H1 (cell line): ENCODE data around the gene CPT1A. TPM values are rescaled to one million over a fixed set of nuclear protein-coding genes. Genes with fewer than 3 reads are reported as not detected.

Experiments
- CTCF ChIA-PET: fragments of 300-600 bp; sonication (Branson Sonifier 250); formaldehyde crosslinking; loops from one replicate; lab custom pipeline; 2021; ENCODE audit not compliant: partially characterized antibody; lab: Charles Lee
- POLR2A ChIA-PET: fragments of 300-600 bp; sonication (Branson Sonifier 250); formaldehyde crosslinking; loops from one replicate; lab custom pipeline; 2021; ENCODE audit warnings: inconsistent platforms; ENCODE audit not compliant: partially characterized antibody; lab: Charles Lee
- DNase-seq, 2 experiments: peaks; one replicate each; pipeline versions ENCODE4 v3.0.0 to v3.0.0-alpha.2; 2010 to 2022; ENCODE audit warnings: low spot score in 2 of 2, low read depth in 1 of 2, mixed read lengths in 1 of 2
- FAIRE-seq: peaks from 2 replicates; lab custom pipeline; 2011; peaks lifted over from hg19 to GRCh38; lab: Jason Lieb, UNC
- H2AFZ ChIP-seq: 2 replicates; pipeline ENCODE4 v1.8.1; 2012; ENCODE audit warnings: low read length, inconsistent platforms
- H2AK5ac ChIP-seq: 2 replicates; pipeline ENCODE4 v1.6.1; 2013; ENCODE audit warnings: low read depth, low read length
- H2BK120ac ChIP-seq: replicated peaks from 2 replicates; pipeline ENCODE3; 2013; ENCODE audit warnings: low read depth, low read length, inconsistent platforms
- H2BK12ac ChIP-seq: 2 replicates; pipeline ENCODE4 v1.6.1; 2013; ENCODE audit warnings: low read depth, low read length
- H2BK15ac ChIP-seq: 2 replicates; pipeline ENCODE4 v1.6.1; 2013; ENCODE audit warnings: low read length
- H2BK20ac ChIP-seq: 2 replicates; pipeline ENCODE4 v1.6.1; 2013; ENCODE audit warnings: low read length
- H2BK5ac ChIP-seq: 2 replicates; pipeline ENCODE4 v1.6.1; 2013; ENCODE audit warnings: low read depth, low read length
- H3K14ac ChIP-seq: 2 replicates; pipeline ENCODE4 v1.6.1; 2013; ENCODE audit warnings: inconsistent platforms; ENCODE audit not compliant: insufficient read length
- H3K18ac ChIP-seq: 2 replicates; pipeline ENCODE4 v1.6.1; 2013; ENCODE audit warnings: low read length; ENCODE audit errors: extremely low read depth
- H3K23ac ChIP-seq: 2 replicates; pipeline ENCODE4 v1.6.1; 2013; ENCODE audit warnings: inconsistent platforms; ENCODE audit not compliant: insufficient read length
- H3K23me2 ChIP-seq: 2 replicates; pipeline ENCODE4 v1.6.1; 2013; ENCODE audit warnings: low read depth, low read length
- H3K27ac ChIP-seq: 2 replicates; pipeline ENCODE4 v1.6.1; 2011; ENCODE audit warnings: low read depth, low read length, inconsistent platforms
- H3K27me3 ChIP-seq, 4 experiments: replicated peaks in 1 of 4; 1 replicate in 1 of 4; 2 replicates in 3 of 4; pipeline versions ENCODE4 v1.6.1 to v1.8.1; 2011 to 2013; ENCODE audit warnings: low read length in 3 of 4, mild to moderate bottlenecking in 3 of 4, inconsistent platforms in 2 of 4, mixed read lengths in 2 of 4, moderate library complexity in 1 of 4; ENCODE audit not compliant: control insufficient read depth in 3 of 4, insufficient read depth in 3 of 4; ENCODE audit errors: extremely low read depth in 1 of 4
- H3K36me3 ChIP-seq, 4 experiments: 2 replicates each; pipeline versions ENCODE4 v1.6.1 to v1.8.1; 2011 to 2013; ENCODE audit warnings: mild to moderate bottlenecking in 4 of 4, low read length in 3 of 4, moderate library complexity in 2 of 4, control low read depth in 1 of 4, inconsistent platforms in 1 of 4; ENCODE audit not compliant: insufficient read depth in 4 of 4, control insufficient read depth in 2 of 4
- H3K4ac ChIP-seq: replicated peaks from 2 replicates; pipeline ENCODE3; 2013; ENCODE audit warnings: low read length, low read depth, mixed read lengths, inconsistent platforms; ENCODE audit not compliant: insufficient read length
- H3K4me1 ChIP-seq, 4 experiments: replicated peaks in 1 of 4; 1 replicate in 1 of 4; 2 replicates in 3 of 4; pipeline versions ENCODE4 v1.6.1 to v1.8.1; 2011 to 2013; ENCODE audit warnings: low read length in 3 of 4, inconsistent platforms in 2 of 4, mixed read lengths in 1 of 4; ENCODE audit not compliant: insufficient read depth in 4 of 4, control insufficient read depth in 3 of 4
- H3K4me2 ChIP-seq, 2 experiments: 2 replicates each; pipeline versions ENCODE4 v1.6.1 to v1.8.1; 2011 to 2013; ENCODE audit warnings: low read depth in 2 of 2, low read length in 2 of 2, control low read depth in 1 of 2, inconsistent platforms in 1 of 2, mild to moderate bottlenecking in 1 of 2; ENCODE audit not compliant: insufficient read depth in 1 of 2
- H3K4me3 ChIP-seq, 4 experiments: fragments of 200-600, 300-600 bp in 1 of 4; sonication (generic), shearing (Covaris generic), sonication (Bioruptor Twin) in 1 of 4; 2 replicates each; pipeline versions ENCODE4 v1.5.1 to v1.8.1; 2011 to 2016; ENCODE audit warnings: low read length in 4 of 4, low read depth in 3 of 4, control low read depth in 2 of 4, inconsistent platforms in 2 of 4, mild to moderate bottlenecking in 2 of 4, mixed read lengths in 1 of 4, moderate library complexity in 1 of 4; ENCODE audit not compliant: insufficient read depth in 2 of 4; ENCODE audit errors: extremely low read depth in 1 of 4
- H3K56ac ChIP-seq: replicated peaks from 2 replicates; pipeline ENCODE3; 2013; ENCODE audit warnings: low read depth, mild to moderate bottlenecking, mixed read lengths, low read length, inconsistent platforms; ENCODE audit not compliant: insufficient read length
- H3K79me1 ChIP-seq: 2 replicates; pipeline ENCODE4 v1.6.1; 2013; ENCODE audit warnings: low read depth, low read length, control low read depth
- H3K79me2 ChIP-seq, 2 experiments: 2 replicates each; pipeline versions ENCODE4 v1.6.1 to v1.8.1; 2012 to 2013; ENCODE audit warnings: low read length in 2 of 2, mild to moderate bottlenecking in 2 of 2, inconsistent platforms in 1 of 2; ENCODE audit not compliant: insufficient read depth in 2 of 2, control insufficient read depth in 1 of 2
- H3K9ac ChIP-seq, 4 experiments: replicated peaks in 1 of 4; 1 replicate in 1 of 4; 2 replicates in 3 of 4; pipeline versions ENCODE4 v1.6.1 to v1.8.1; 2011 to 2013; ENCODE audit warnings: low read depth in 3 of 4, low read length in 3 of 4, control low read depth in 2 of 4, mild to moderate bottlenecking in 2 of 4, moderate library complexity in 2 of 4, inconsistent platforms in 1 of 4; ENCODE audit errors: extremely low read depth in 1 of 4
- H3K9me3 ChIP-seq, 2 experiments: 2 replicates each; pipeline versions ENCODE4 v1.6.1 to v1.8.1; 2012 to 2013; ENCODE audit warnings: mild to moderate bottlenecking in 2 of 2, moderate library complexity in 2 of 2, control low read depth in 1 of 2, inconsistent platforms in 1 of 2, low read depth in 1 of 2, low read length in 1 of 2, mixed read lengths in 1 of 2; ENCODE audit not compliant: insufficient read depth in 2 of 2
- H4K20me1 ChIP-seq, 2 experiments: replicated peaks in 1 of 2; 2 replicates each; pipeline versions ENCODE3 to v1.8.1; 2011 to 2013; ENCODE audit warnings: inconsistent platforms in 2 of 2, low read length in 2 of 2, mild to moderate bottlenecking in 1 of 2; ENCODE audit not compliant: insufficient read depth in 2 of 2, control insufficient read depth in 1 of 2
- H4K5ac ChIP-seq: 2 replicates; pipeline ENCODE4 v1.6.1; 2013; ENCODE audit warnings: low read length, low read depth, mixed read lengths, inconsistent platforms; ENCODE audit not compliant: insufficient read length
- H4K8ac ChIP-seq: 2 replicates; pipeline ENCODE4 v1.8.0; 2013; ENCODE audit warnings: mild to moderate bottlenecking, moderate library complexity, low read length, inconsistent platforms; ENCODE audit not compliant: insufficient read depth; ENCODE audit errors: extremely low read depth
- H4K91ac ChIP-seq: replicated peaks from 2 replicates; pipeline ENCODE3; 2013; ENCODE audit warnings: low read length, mixed read lengths, inconsistent platforms; ENCODE audit not compliant: insufficient read length
- BACH1 ChIP-seq: IDR thresholded peaks from 2 replicates; pipeline ENCODE4 v1.6.1; 2012; ENCODE audit warnings: low read length, improper control_type of control experiment
- CEBPB ChIP-seq: IDR thresholded peaks from 2 replicates; pipeline ENCODE4 v1.6.1; 2012; ENCODE audit warnings: low read depth, low read length
- FOSL1 ChIP-seq: IDR thresholded peaks from 2 replicates; pipeline ENCODE4 v1.6.1; 2011; ENCODE audit warnings: mild to moderate bottlenecking, low read depth, low read length, moderate library complexity; ENCODE audit not compliant: insufficient read depth
- JUND ChIP-seq: IDR thresholded peaks from 2 replicates; pipeline ENCODE4 v1.6.1; 2011; ENCODE audit warnings: mild to moderate bottlenecking, improper control_type of control experiment, low read length
- POLR2A ChIP-seq, 2 experiments: IDR thresholded peaks; 1 replicate in 1 of 2; 2 replicates in 1 of 2; pipeline ENCODE4 v1.6.1; 2011; ENCODE audit warnings: low read depth in 2 of 2, low read length in 2 of 2, mild to moderate bottlenecking in 2 of 2; ENCODE audit errors: control extremely low read depth in 1 of 2
- RAD21 ChIP-seq, 2 experiments: IDR thresholded peaks in 1 of 2; conservative IDR thresholded peaks in 1 of 2; 2 replicates each; pipeline ENCODE4 v1.6.1; 2011; ENCODE audit warnings: low read depth in 2 of 2, low read length in 2 of 2, improper control_type of control experiment in 1 of 2, inconsistent platforms in 1 of 2, mild to moderate bottlenecking in 1 of 2, moderate library complexity in 1 of 2
- SIRT6 ChIP-seq: IDR thresholded peaks from one replicate; pipeline ENCODE4 v1.7.1; 2012; ENCODE audit warnings: low read length, inconsistent platforms
- SUZ12 ChIP-seq: fragments of 200-600 bp; sonication (generic); IDR thresholded peaks from 2 replicates; pipeline ENCODE4 v1.6.1; 2012; ENCODE audit warnings: mild to moderate bottlenecking, inconsistent platforms, low read length, moderate library complexity, mixed read lengths
- TAF1 ChIP-seq: IDR thresholded peaks from 2 replicates; pipeline ENCODE4 v1.6.1; 2011; ENCODE audit warnings: mild to moderate bottlenecking, low read depth, low read length
- TBP ChIP-seq: IDR thresholded peaks from 2 replicates; pipeline ENCODE4 v1.6.1; 2011; ENCODE audit warnings: low read depth, low read length, improper control_type of control experiment
- ZNF274 ChIP-seq: IDR thresholded peaks from 2 replicates; pipeline ENCODE4 v1.7.0; 2012; ENCODE audit warnings: low read length, borderline replicate concordance; ENCODE audit errors: extremely low read depth
- WGBS, 2 experiments: shearing (Covaris generic) in 1 of 2; methylation state at CpG; one replicate each; pipeline versions ENCODE4 v1.1.6 to v1.1.7; 2013 to 2015; ENCODE audit warnings: low lambda C conversion rate in 2 of 2, mixed read lengths in 2 of 2, inconsistent platforms in 1 of 2, low coverage in 1 of 2, missing lambda C conversion rate in 1 of 2; ENCODE audit not compliant: insufficient replicate concordance in 2 of 2, insufficient coverage in 1 of 2, insufficient read length in 1 of 2; ENCODE audit errors: extremely low coverage in 1 of 2, missing lambda C conversion rate in 1 of 2; 5-methylcytosine and 5-hydroxymethylcytosine counted together
- polyA plus RNA-seq, 7 experiments: library from polyadenylated mRNA; depleted of rRNA in 3 of 7; stranded (reverse) in 5 of 7; unstranded in 2 of 7; fragments of >200 nt in 5 of 7; fragments of 200-250 nt in 2 of 7; gene quantifications; 1 replicate in 5 of 7; 2 replicates in 1 of 7; 4 replicates in 1 of 7; pipeline versions ENCODE4 v1.2.1 to v1.2.3, GENCODE V29; 2011 to 2013; ENCODE audit warnings: missing spikeins in 2 of 7, mixed read lengths in 2 of 7
- total RNA-seq: library from RNA; stranded (reverse); fragmentation: NEBNext Ultra II Directional; extraction: Animal tissue kit (Norgen Biotek cat#: 25700); gene quantifications from 2 replicates; pipeline ENCODE4 v1.2.1, GENCODE V29; 2021

CPT1A gene
- total and polyA plus RNA-seq, 2 of the 8 experiments (the other 6 are each of a cell fraction or from before 2014, with no cell fraction given): 2.9 to 12.2 TPM

- H3K4me2 ChIP-seq: peak overlapping the region; percentile 71 to 96
- TF ChIP-seq SIRT6 (no peak), BACH1 (no peak), CEBPB (no peak), FOSL1 (no peak), POLR2A (IDR thresholded peaks at IDR 0.05; ENCODE audit: control extremely low read depth in 1 of 2, low read depth in 2 of 2, low read length in 2 of 2) (peak; percentile 46 to 60; a peak in 2 of 3 replicates), JUND (no peak), SUZ12 (no peak), TBP (peak; percentile 9; the same call in 1 of the 2 replicates), TAF1 (peak; percentile 31; the same call in 1 of the 2 replicates), ZNF274 (no peak), RAD21 (IDR thresholded peaks at IDR 0.05 in 1 of 2, conservative IDR thresholded peaks at IDR 0.05 in 1 of 2; ENCODE audit: low read depth in 2 of 2, low read length in 2 of 2) (peak in 1 of 2 experiments; percentile 11; a peak in 1 of 4 replicates)
Observed at GRCh38 chr11:68750195-68751003, 91.3 kb downstream of the CPT1A start.

More at GRCh38 chr11:68750195-68751003, 91.3 kb downstream of the CPT1A start:
- Histone ChIP-seq H4K91ac (peak overlapping the region; percentile 99), H3K9ac (peak overlapping the region; percentile 13 to 73 (median 66); a peak in 6 of 7 replicates), H4K20me1 (peaks cover 0 to under 1% of the 10 kb centered on the region in 2 experiments), H2BK20ac (no peak overlapping the region; the same call in 1 of the 2 replicates), H2BK5ac (peak overlapping the region; percentile 98; the same call in 1 of the 2 replicates), H3K79me1 (no peaks in the 10 kb centered on the region), H2BK120ac (peak overlapping the region; percentile 77), H3K27ac (peak overlapping the region; percentile 80), H3K56ac (peak overlapping the region; percentile 92), H3K4me3 (peak overlapping the region; percentile 39 to 62 (median 52)), H3K23ac (no peak overlapping the region), H2AK5ac (peak overlapping the region; percentile 93), H3K4me1 (peaks cover 0 to 10% (median 5%) of the 10 kb centered on the region in 4 experiments; a peak in 4 of 7 replicates), H3K4ac (peak overlapping the region; percentile 97), H2BK12ac (0 out of 2 replicates have a peak overlapping the region, but pooled peaks have one; percentile 4), H3K79me2 (peaks cover 0 to 13% of the 10 kb centered on the region in 2 experiments; a peak in 2 of 4 replicates), H4K5ac (peak overlapping the region; percentile 84), H3K23me2 (peaks cover 8% of the 10 kb centered on the region), H3K18ac (peak overlapping the region; percentile 99), H4K8ac (peak overlapping the region; percentile 90), H2BK15ac (peak overlapping the region; percentile 72; the same call in 1 of the 2 replicates), H3K14ac (no peak overlapping the region), H3K27me3 (no peaks in the 10 kb centered on the region), H3K36me3 (peaks cover 8 to 20% (median 16%) of the 10 kb centered on the region in 4 experiments; a peak in 6 of 8 replicates), H2AFZ (no peak overlapping the region), H3K9me3 (no peaks in the 10 kb centered on the region)
- ChIA-PET POLR2A (interaction anchor here (0.7 to 3.8 kb wide), 22 partner anchors 9 to 905 kb away, joined by 3 to 32 read pairs (median 4); partner anchors contain the start of gene GAL), CTCF (interaction anchor here (0.8 to 1.2 kb wide), 3 partner anchors 55 to 140 kb away, joined by 3 read pairs; no protein-coding TSS in a partner anchor)
- 3% methylated on average over 51 of the region's 76 CpGs; no CpG with 5 or more reads in 1 of the 2 experiments for WGBS, 2 experiments
- DNase-seq: peak; percentile 68 to 84
- FAIRE-seq: no peak
